Frontal cortex (tissue), 4 donors: ENCODE results near the gene MT1H. TPM values are rescaled to one million over a fixed set of nuclear protein-coding genes. Genes with fewer than 3 reads are reported as not detected.

Experiments used
- DNase-seq, 2 donors: peaks; one replicate each; pipeline ENCODE4 v3.0.0; 2012; ENCODE audit warnings: low spot score in 2 of 2
- FAIRE-seq: peaks from 2 replicates; lab custom pipeline; 2012; peaks lifted over from hg19 to GRCh38; lab: Jason Lieb, UNC
- total RNA-seq: library from RNA; depleted of rRNA; stranded (reverse); fragments of >200 nt; gene quantifications from one replicate; pipeline ENCODE4 v1.2.3, GENCODE V29; 2014
- donor health status: control.
- donor health status: control.
- donor health status: control.

MT1H gene
- total RNA-seq, 1 donor from 2014 or later: not detected

GRCh38 chr16:56682703-56683397 lies 13.2 kb downstream of the MT1H start:
- DNase-seq: no peak
- FAIRE-seq: no peak

- no peak for FAIRE-seq
- no peak for DNase-seq
Observed at GRCh38 chr16:56683424-56684172, 14.0 kb downstream of the MT1H start.

GRCh38 chr16:56684256-56684925 lies 14.8 kb downstream of the MT1H start:
- FAIRE-seq (no peak), DNase-seq (no peak)

- no peak for DNase-seq
- no peak for FAIRE-seq
Observed at GRCh38 chr16:56684926-56685590, 15.4 kb downstream of the MT1H start.

GRCh38 chr16:56686758-56687157 lies 17.1 kb downstream of the MT1H start:
- FAIRE-seq (no peak), DNase-seq (no peak)

GRCh38 chr16:56688762-56689161 lies 19.1 kb downstream of the MT1H start:
- FAIRE-seq: no peak

GRCh38 chr16:56689171-56689570 lies 19.6 kb downstream of the MT1H start:
- FAIRE-seq: no peak
- DNase-seq: no peak

More at GRCh38 chr16:56688762-56689161, 19.1 kb downstream of the MT1H start:
- no peak for DNase-seq

GRCh38 chr16:56690420-56691122 lies 21.0 kb downstream of the MT1H start:
- DNase-seq (no peak), FAIRE-seq (no peak)

- DNase-seq (no peak), FAIRE-seq (no peak)
Observed at GRCh38 chr16:56691885-56692284, 22.3 kb downstream of the MT1H start.

- no peak for DNase-seq
- no peak for FAIRE-seq
Observed at GRCh38 chr16:56695246-56695645, 25.6 kb downstream of the MT1H start.

- DNase-seq (no peak), FAIRE-seq (no peak)
Observed at GRCh38 chr16:56697456-56698155, 28.0 kb downstream of the MT1H start.

- DNase-seq (no peak), FAIRE-seq (no peak)
Observed at GRCh38 chr16:56700195-56700594, 30.6 kb downstream of the MT1H start.

- no peak for DNase-seq
- FAIRE-seq: no peak
Observed at GRCh38 chr16:56700631-56701030, 31.0 kb downstream of the MT1H start.

- FAIRE-seq (no peak), DNase-seq (no peak)
Observed at GRCh38 chr16:56701534-56701933, 31.9 kb downstream of the MT1H start.

- DNase-seq (no peak), FAIRE-seq (no peak)
Observed at GRCh38 chr16:56702836-56703235, 33.2 kb downstream of the MT1H start.

- FAIRE-seq (no peak), DNase-seq (no peak)
Observed at GRCh38 chr16:56708525-56709442, 39.2 kb downstream of the MT1H start.

- DNase-seq (no peak), FAIRE-seq (no peak)
Observed at GRCh38 chr16:56709443-56710040, 39.9 kb downstream of the MT1H start.
